Endodermal cell (in vitro differentiated cells): ENCODE measurements around the gene RASA2. TPM values are rescaled to one million over a fixed set of nuclear protein-coding genes. Genes with fewer than 3 reads are reported as not detected.
"Not testable (repeated sequence)": the region's sequence is repeated elsewhere in the genome, so short reads cannot be mapped to it uniquely, and the experiment has no call there.

ENCODE experiments used
- DNase-seq: peaks from one replicate; pipeline ENCODE4 v3.0.0-alpha.2; 2017
- H3K27ac ChIP-seq: 2 replicates; pipeline ENCODE4 v1.5.1; 2013; ENCODE audit warnings: mild to moderate bottlenecking, low read depth, low read length, moderate library complexity
- H3K27me3 ChIP-seq: 2 replicates; pipeline ENCODE4 v1.6.1; 2013; ENCODE audit warnings: mild to moderate bottlenecking, low read length, moderate library complexity; ENCODE audit not compliant: insufficient read depth, control insufficient read depth, poor library complexity, severe bottlenecking
- H3K36me3 ChIP-seq: 2 replicates; pipeline ENCODE4 v1.7.0; 2013; ENCODE audit warnings: mild to moderate bottlenecking, low read length, moderate library complexity; ENCODE audit not compliant: control insufficient read depth, insufficient read depth
- H3K4me1 ChIP-seq: one replicate; pipeline ENCODE4 v1.7.0; 2013; ENCODE audit warnings: low read length; ENCODE audit not compliant: control insufficient read depth, insufficient read depth
- H3K4me3 ChIP-seq: 2 replicates; pipeline ENCODE4 v1.5.1; 2013; ENCODE audit warnings: mild to moderate bottlenecking, low read length, moderate library complexity
- H3K9ac ChIP-seq: 2 replicates; pipeline ENCODE4 v1.6.1; 2013; ENCODE audit warnings: mild to moderate bottlenecking, low read length, moderate library complexity; ENCODE audit not compliant: poor library complexity, severe bottlenecking; ENCODE audit errors: extremely low read depth
- H3K9me3 ChIP-seq: 2 replicates; pipeline ENCODE4 v1.6.1; 2013; ENCODE audit warnings: mild to moderate bottlenecking, low read length, moderate library complexity; ENCODE audit not compliant: control insufficient read depth
- H3K27ac Mint-ChIP-seq: 2 replicates; pipeline ENCODE4 v1.8.0; 2020; ENCODE audit warnings: mixed read lengths
- H3K27me3 Mint-ChIP-seq: 2 replicates; pipeline ENCODE4 v1.8.0; 2021; ENCODE audit warnings: mild to moderate bottlenecking, mixed read lengths; ENCODE audit not compliant: insufficient read depth
- H3K36me3 Mint-ChIP-seq: 2 replicates; pipeline ENCODE4 v1.8.0; 2020; ENCODE audit warnings: low read depth, mixed read lengths
- H3K4me1 Mint-ChIP-seq: 2 replicates; pipeline ENCODE4 v1.8.0; 2020; ENCODE audit warnings: mixed read lengths
- H3K4me3 Mint-ChIP-seq: 2 replicates; pipeline ENCODE4 v1.8.0; 2020; ENCODE audit warnings: mild to moderate bottlenecking, moderate library complexity, mixed read lengths
- H3K9me3 Mint-ChIP-seq: 2 replicates; pipeline ENCODE4 v1.8.0; 2020; ENCODE audit warnings: mild to moderate bottlenecking, mixed read lengths
- WGBS, 2 experiments: methylation state at CpG; one replicate each; pipeline versions ENCODE4 v1.1.5 to v1.1.7; 2013; ENCODE audit warnings: missing lambda C conversion rate in 2 of 2, mixed read lengths in 1 of 2; ENCODE audit not compliant: insufficient coverage in 1 of 2, insufficient read length in 1 of 2; 5-methylcytosine and 5-hydroxymethylcytosine counted together
- total RNA-seq, 2 donors: library from RNA; stranded (reverse); fragmentation: NEBNext Ultra II Directional in 1 of 2; extraction: Animal tissue kit (Norgen Biotek cat#: 25700) in 1 of 2; gene quantifications; 2 replicates in 1 of 2; 3 replicates in 1 of 2; pipeline ENCODE4 v1.2.1, GENCODE V29; 2021
- TF ChIP-seq, protein P1 (sequence below): fragments of 200-600 bp; sonication (generic); conservative IDR thresholded peaks from 2 replicates; pipeline ENCODE4 v1.5.0; 2021; ENCODE audit warnings: antibody characterized with exemption, mild to moderate bottlenecking

The RASA2 gene
- total RNA-seq, 2 donors from 2014 or later: 20.5 to 25.0 TPM

DNA sequence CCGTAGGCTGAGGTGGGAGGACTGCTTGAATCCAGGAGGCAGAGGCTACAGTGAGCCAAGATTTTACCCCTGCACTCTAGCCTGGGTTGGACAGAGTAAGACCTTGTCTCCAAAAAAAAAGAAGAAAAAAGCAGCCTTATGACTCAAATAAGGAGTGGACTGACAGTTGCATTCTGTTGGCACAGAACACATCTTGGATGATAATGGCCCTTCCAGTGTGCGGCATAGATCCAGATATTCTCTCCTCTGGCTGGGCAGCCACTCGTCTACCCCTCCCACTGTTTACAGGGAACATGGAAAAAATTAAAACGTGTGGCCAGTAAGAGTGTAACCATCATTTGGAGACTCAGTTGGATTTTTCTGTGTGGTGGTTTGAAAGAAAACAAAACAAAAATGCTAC lies 132.6 kb downstream of the RASA2 start:
- no peak overlapping the region for H3K27ac ChIP-seq
- TF ChIP-seq, protein P1, sequence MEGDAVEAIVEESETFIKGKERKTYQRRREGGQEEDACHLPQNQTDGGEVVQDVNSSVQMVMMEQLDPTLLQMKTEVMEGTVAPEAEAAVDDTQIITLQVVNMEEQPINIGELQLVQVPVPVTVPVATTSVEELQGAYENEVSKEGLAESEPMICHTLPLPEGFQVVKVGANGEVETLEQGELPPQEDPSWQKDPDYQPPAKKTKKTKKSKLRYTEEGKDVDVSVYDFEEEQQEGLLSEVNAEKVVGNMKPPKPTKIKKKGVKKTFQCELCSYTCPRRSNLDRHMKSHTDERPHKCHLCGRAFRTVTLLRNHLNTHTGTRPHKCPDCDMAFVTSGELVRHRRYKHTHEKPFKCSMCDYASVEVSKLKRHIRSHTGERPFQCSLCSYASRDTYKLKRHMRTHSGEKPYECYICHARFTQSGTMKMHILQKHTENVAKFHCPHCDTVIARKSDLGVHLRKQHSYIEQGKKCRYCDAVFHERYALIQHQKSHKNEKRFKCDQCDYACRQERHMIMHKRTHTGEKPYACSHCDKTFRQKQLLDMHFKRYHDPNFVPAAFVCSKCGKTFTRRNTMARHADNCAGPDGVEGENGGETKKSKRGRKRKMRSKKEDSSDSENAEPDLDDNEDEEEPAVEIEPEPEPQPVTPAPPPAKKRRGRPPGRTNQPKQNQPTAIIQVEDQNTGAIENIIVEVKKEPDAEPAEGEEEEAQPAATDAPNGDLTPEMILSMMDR: no peak
- no peaks in the 10 kb centered on the region for H3K27me3 ChIP-seq
- H3K9me3 ChIP-seq: no peaks in the 10 kb centered on the region
- H3K4me3 ChIP-seq: no peak overlapping the region
- Mint-ChIP-seq H3K36me3 (peaks cover 5% of the 10 kb centered on the region), H3K9me3 (peaks cover 2% of the 10 kb centered on the region), H3K4me1 (no peaks in the 10 kb centered on the region), H3K4me3 (no peak overlapping the region), H3K27ac (no peak overlapping the region), H3K27me3 (no peaks in the 10 kb centered on the region)
- DNase-seq: no peak
- no peaks in the 10 kb centered on the region for H3K4me1 ChIP-seq
- H3K36me3 ChIP-seq: peaks cover 11% of the 10 kb centered on the region
- H3K9ac ChIP-seq: no peak overlapping the region
- WGBS, 2 experiments: 87 to 89% methylated on average over 3 to 4 of the region's 4 CpGs

DNA sequence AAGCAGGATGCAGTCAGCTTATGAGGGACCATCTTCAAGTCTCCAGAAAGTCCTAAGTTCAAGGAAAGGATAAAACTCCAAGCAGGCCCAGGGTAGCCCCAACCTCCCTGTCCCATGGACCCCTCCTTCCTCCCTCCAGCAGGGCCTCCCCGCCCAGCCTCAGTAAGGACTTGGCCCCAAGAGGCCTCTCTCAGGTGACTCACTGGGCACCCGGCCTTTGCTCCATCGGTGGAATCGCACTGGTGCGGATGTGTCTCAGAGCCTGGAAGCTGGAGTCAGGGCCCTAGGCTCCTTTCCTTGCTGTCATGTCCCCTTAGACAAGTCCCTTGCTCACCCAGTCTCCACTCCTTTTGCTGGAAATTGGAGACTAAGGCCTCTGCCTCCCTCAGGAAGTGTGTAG lies 136.9 kb downstream of the RASA2 start:
- H3K4me1 ChIP-seq: no peaks in the 10 kb centered on the region
- no peak overlapping the region for H3K9ac ChIP-seq
- H3K36me3 Mint-ChIP-seq: peaks cover 5% of the 10 kb centered on the region
- H3K4me3 Mint-ChIP-seq: no peak overlapping the region
- TF ChIP-seq, protein P1: no peak
- peaks cover 5% of the 10 kb centered on the region for H3K9me3 ChIP-seq
- no peaks in the 10 kb centered on the region for H3K27me3 Mint-ChIP-seq
- WGBS, 2 experiments: 69 to 77% methylated on average over 5 of the region's 5 CpGs
- no peaks in the 10 kb centered on the region for H3K27me3 ChIP-seq
- DNase-seq: no peak
- no peak overlapping the region for H3K4me3 ChIP-seq
- H3K9me3 Mint-ChIP-seq: peaks cover 18% of the 10 kb centered on the region
- no peaks in the 10 kb centered on the region for H3K4me1 Mint-ChIP-seq
- no peak overlapping the region for H3K27ac ChIP-seq
- no peaks in the 10 kb centered on the region for H3K36me3 ChIP-seq
- no peak overlapping the region for H3K27ac Mint-ChIP-seq

DNA sequence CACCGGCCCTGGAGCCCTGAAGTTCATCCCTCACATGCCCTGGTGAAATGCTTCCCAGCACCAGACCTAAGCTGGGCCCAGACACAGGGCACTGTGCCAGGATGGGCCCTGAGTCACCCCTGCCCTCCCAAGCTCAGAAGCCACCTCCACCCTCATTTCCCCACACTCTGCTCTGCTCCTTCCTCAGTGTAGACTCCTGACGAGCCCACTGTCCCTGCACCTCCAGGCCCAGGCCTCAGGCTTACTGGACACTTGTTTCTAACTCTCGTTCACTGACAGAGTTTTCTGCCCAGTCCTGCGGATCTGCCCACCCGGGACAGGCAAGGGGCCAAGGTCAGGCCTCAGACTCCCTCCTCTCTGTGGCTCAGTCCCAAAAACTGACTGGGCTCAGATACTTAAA lies 138.7 kb downstream of the RASA2 start:
- Mint-ChIP-seq H3K27me3 (no peaks in the 10 kb centered on the region), H3K9me3 (peaks cover 25% of the 10 kb centered on the region), H3K4me1 (peaks cover 5% of the 10 kb centered on the region), H3K4me3 (no peak overlapping the region), H3K36me3 (peaks cover 5% of the 10 kb centered on the region), H3K27ac (no peak overlapping the region)
- H3K9ac ChIP-seq: no peak overlapping the region
- TF ChIP-seq, protein P1: no peak
- WGBS, 2 experiments: 71 to 95% methylated on average over 2 to 5 of the region's 5 CpGs
- H3K4me3 ChIP-seq: no peak overlapping the region
- H3K4me1 ChIP-seq: no peaks in the 10 kb centered on the region
- H3K36me3 ChIP-seq: no peaks in the 10 kb centered on the region
- no peak overlapping the region for H3K27ac ChIP-seq
- H3K9me3 ChIP-seq: peaks cover 10% of the 10 kb centered on the region
- no peak for DNase-seq
- no peaks in the 10 kb centered on the region for H3K27me3 ChIP-seq

DNA sequence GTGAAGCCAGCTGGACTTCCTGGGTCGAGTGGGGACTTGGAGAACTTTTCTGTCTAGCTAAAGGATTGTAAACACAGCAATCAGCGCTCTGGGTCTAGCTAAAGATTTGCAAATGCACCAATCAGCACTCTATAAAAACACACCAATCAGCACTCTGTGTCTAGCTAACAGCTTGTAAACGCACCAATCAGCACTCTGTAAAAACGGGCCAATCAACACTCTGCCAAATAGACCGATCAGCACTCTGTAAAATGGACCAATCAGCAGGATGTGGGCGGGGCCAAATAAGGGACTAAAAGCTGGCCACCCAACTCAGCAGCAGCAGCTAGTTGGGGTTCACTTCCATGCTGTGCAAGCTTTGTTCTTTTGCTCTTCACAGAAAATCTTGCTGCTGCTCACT lies 141.5 kb downstream of the RASA2 start:
- H3K9ac ChIP-seq, H3K4me3 Mint-ChIP-seq, H3K36me3 ChIP-seq, H3K27ac ChIP-seq, H3K27me3 ChIP-seq, H3K27me3 Mint-ChIP-seq, H3K4me3 ChIP-seq, H3K4me1 Mint-ChIP-seq, H3K27ac Mint-ChIP-seq, H3K4me1 ChIP-seq, DNase-seq, H3K36me3 Mint-ChIP-seq: not testable (repeated sequence)
- peaks cover 10% of the 10 kb centered on the region for H3K9me3 ChIP-seq
- peaks cover 22% of the 10 kb centered on the region for H3K9me3 Mint-ChIP-seq
- whole genome bisulfite sequencing, 2 experiments: 86 to 98% methylated on average over 6 of the region's 6 CpGs

DNA sequence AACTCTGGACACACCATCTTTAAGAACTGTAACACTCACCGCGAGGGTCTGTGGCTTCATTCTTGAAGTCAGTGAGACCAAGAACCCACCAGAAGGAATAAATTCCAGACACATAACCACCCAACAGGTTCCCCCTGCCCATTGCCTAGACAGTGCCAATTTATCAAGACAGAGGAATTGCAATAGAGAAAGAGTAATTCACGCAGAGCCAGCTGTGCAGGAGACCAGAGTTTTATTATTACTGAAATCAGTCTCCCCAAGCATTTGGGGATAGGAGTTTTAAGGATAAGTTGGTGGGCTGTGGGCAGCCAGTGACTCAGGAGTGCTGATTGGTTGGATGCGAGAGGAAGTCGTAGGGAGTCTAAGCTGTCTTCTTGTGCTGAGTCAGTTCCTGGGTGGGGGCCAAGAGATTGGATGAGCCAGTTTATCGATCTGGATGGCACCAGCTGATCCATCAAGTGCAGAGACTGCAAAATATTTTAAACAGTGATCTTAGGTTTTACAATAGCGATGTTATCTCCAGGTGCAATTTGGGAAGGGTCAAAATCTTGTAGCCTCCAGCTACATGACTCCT lies 142.1 kb downstream of the RASA2 start:
- peaks cover 22% of the 10 kb centered on the region for H3K9me3 Mint-ChIP-seq
- not testable (repeated sequence) for H3K27ac Mint-ChIP-seq, H3K4me3 Mint-ChIP-seq, H3K27ac ChIP-seq, H3K9ac ChIP-seq, H3K4me1 ChIP-seq, H3K27me3 Mint-ChIP-seq, H3K36me3 Mint-ChIP-seq, H3K4me3 ChIP-seq, H3K27me3 ChIP-seq, H3K4me1 Mint-ChIP-seq, DNase-seq, H3K36me3 ChIP-seq
- WGBS, 2 experiments: 88 to 100% methylated on average over 6 to 7 of the region's 7 CpGs
- peaks cover 10% of the 10 kb centered on the region for H3K9me3 ChIP-seq
